Thyroid gland (tissue), 4 donors: ENCODE results near the gene ANKRD12.

Experiments
- POLR2A ChIP-seq, 2 donors: fragments of 450-650 bp; IDR thresholded peaks; one replicate each; pipeline ENCODE4 v1.6.1; 2017; ENCODE audit warnings: antibody characterized with exemption in 2 of 2, mild to moderate bottlenecking in 2 of 2, moderate library complexity in 1 of 2
- TF ChIP-seq, protein P1 (sequence below), 6 experiments: fragments of 200-600 bp in 3 of 6; fragments of 450-650 bp in 3 of 6; sonication (generic) in 3 of 6; IDR thresholded peaks; one replicate each; pipeline ENCODE4 v1.5.1; 2016 to 2019; ENCODE audit warnings: antibody characterized with exemption in 6 of 6, mild to moderate bottlenecking in 2 of 6, inconsistent platforms in 1 of 6, moderate library complexity in 1 of 6

DNA sequence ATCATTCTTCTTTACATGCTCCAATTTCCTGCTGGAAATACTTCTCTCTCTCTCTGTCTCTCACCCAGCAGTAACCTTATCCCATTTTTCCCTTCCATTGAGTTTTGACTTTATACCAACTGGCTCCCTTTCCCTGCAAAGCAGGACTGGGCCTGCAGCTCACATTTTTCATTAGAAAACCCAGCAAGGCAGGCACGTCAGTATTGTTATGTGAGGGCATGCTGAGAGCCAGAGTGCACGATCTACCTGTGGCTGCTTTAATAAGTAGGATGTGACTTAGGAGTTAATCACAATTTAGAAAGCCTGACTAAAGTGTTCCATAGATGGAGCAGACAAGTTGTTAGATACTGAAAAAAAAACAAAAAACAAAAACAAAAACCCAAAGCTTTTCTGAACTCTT lies 39.2 kb upstream of the ANKRD12 start:
- TF ChIP-seq, protein P1, sequence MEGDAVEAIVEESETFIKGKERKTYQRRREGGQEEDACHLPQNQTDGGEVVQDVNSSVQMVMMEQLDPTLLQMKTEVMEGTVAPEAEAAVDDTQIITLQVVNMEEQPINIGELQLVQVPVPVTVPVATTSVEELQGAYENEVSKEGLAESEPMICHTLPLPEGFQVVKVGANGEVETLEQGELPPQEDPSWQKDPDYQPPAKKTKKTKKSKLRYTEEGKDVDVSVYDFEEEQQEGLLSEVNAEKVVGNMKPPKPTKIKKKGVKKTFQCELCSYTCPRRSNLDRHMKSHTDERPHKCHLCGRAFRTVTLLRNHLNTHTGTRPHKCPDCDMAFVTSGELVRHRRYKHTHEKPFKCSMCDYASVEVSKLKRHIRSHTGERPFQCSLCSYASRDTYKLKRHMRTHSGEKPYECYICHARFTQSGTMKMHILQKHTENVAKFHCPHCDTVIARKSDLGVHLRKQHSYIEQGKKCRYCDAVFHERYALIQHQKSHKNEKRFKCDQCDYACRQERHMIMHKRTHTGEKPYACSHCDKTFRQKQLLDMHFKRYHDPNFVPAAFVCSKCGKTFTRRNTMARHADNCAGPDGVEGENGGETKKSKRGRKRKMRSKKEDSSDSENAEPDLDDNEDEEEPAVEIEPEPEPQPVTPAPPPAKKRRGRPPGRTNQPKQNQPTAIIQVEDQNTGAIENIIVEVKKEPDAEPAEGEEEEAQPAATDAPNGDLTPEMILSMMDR (IDR thresholded peaks at IDR 0.05) = no peak
- no peak for TF ChIP-seq POLR2A (IDR thresholded peaks at IDR 0.05)
